NCI-H524 treated with DMSO at 0.1 percent for 48 hours (cell line): Measurements from ENCODE around the gene RNU5D-1.
"Not testable (repeated sequence)": the region's sequence is repeated elsewhere in the genome, so short reads cannot be mapped to it uniquely, and the experiment has no call there.

Experiments
- DNase-seq: peaks from one replicate; lab custom pipeline; 2025; lab: John Stamatoyannopoulos, UW

Gene RNU5D-1

GRCh38 chr1:44700573-44700972 is 30.4 kb downstream of the RNU5D-1 start:
- no peak for DNase-seq

GRCh38 chr1:44699375-44699774 is 31.6 kb downstream of the RNU5D-1 start:
- DNase-seq: not testable (repeated sequence)

- DNase-seq: no peak
Measured at GRCh38 chr1:44698138-44698537, 32.8 kb downstream of the RNU5D-1 start.

GRCh38 chr1:44696789-44697345 is 34.1 kb downstream of the RNU5D-1 start:
- no peak for DNase-seq

- DNase-seq: no peak
Measured at GRCh38 chr1:44696101-44696500, 34.9 kb downstream of the RNU5D-1 start.

- no peak for DNase-seq
Measured at GRCh38 chr1:44695671-44696070, 35.3 kb downstream of the RNU5D-1 start.

GRCh38 chr1:44694863-44695478 is 36.0 kb downstream of the RNU5D-1 start:
- no peak for DNase-seq

- no peak for DNase-seq
Measured at GRCh38 chr1:44693900-44694299, 37.1 kb downstream of the RNU5D-1 start.

- DNase-seq: no peak
Measured at GRCh38 chr1:44693159-44693558, 37.8 kb downstream of the RNU5D-1 start.

- DNase-seq: no peak
Measured at GRCh38 chr1:44689447-44689765, 41.6 kb downstream of the RNU5D-1 start.

- no peak for DNase-seq
Measured at GRCh38 chr1:44688760-44689446, 42.1 kb downstream of the RNU5D-1 start.

- DNase-seq: no peak
Measured at GRCh38 chr1:44685881-44686280, 45.1 kb downstream of the RNU5D-1 start.

GRCh38 chr1:44685218-44685617 is 45.8 kb downstream of the RNU5D-1 start:
- DNase-seq: no peak

GRCh38 chr1:44684525-44684924 is 46.4 kb downstream of the RNU5D-1 start:
- no peak for DNase-seq

- no peak for DNase-seq
Measured at GRCh38 chr1:44682883-44683265, 48.1 kb downstream of the RNU5D-1 start.

GRCh38 chr1:44681905-44682882 is 48.8 kb downstream of the RNU5D-1 start:
- peak; percentile 38 for DNase-seq
